Keratinocyte (primary cell): Measurements from ENCODE around the gene TAS1R2. TPM values are rescaled to one million over a fixed set of nuclear protein-coding genes. Genes with fewer than 3 reads are reported as not detected.

ENCODE experiments used
- DNase-seq: peaks from one replicate; pipeline ENCODE4 v3.0.0-alpha.2; 2011; ENCODE audit warnings: low read depth, missing footprints, low spot score
- FAIRE-seq: peaks from 2 replicates; lab custom pipeline; 2011; peaks lifted over from hg19 to GRCh38; lab: Jason Lieb, UNC
- H2AFZ ChIP-seq: 2 replicates; pipeline ENCODE4 v1.6.0; 2012; ENCODE audit warnings: low read length, control low read depth, inconsistent platforms; ENCODE audit not compliant: control insufficient read depth
- H3K27ac ChIP-seq: 2 replicates; pipeline ENCODE4 v1.5.1; 2011; ENCODE audit warnings: low read length; ENCODE audit not compliant: control insufficient read depth, insufficient read depth
- H3K27me3 ChIP-seq: 3 replicates; pipeline ENCODE4 v1.6.0; 2011; ENCODE audit warnings: low read length; ENCODE audit not compliant: control insufficient read depth, insufficient read depth; ENCODE audit errors: extremely low read depth
- H3K36me3 ChIP-seq, 2 experiments: 2 replicates in 1 of 2; 3 replicates in 1 of 2; pipeline ENCODE4 v1.5.1; 2011; ENCODE audit warnings: low read length in 2 of 2, mild to moderate bottlenecking in 1 of 2; ENCODE audit not compliant: control insufficient read depth in 2 of 2, insufficient read depth in 2 of 2; ENCODE audit errors: extremely low read depth in 1 of 2
- H3K4me1 ChIP-seq: 3 replicates; pipeline ENCODE4 v1.5.1; 2011; ENCODE audit warnings: low read length; ENCODE audit not compliant: control insufficient read depth, insufficient read depth; ENCODE audit errors: extremely low read depth
- H3K4me2 ChIP-seq: 3 replicates; pipeline ENCODE4 v1.6.0; 2011; ENCODE audit warnings: low read depth, low read length; ENCODE audit not compliant: control insufficient read depth, insufficient read depth; ENCODE audit errors: extremely low read depth
- H3K4me3 ChIP-seq, 3 experiments: fragments of 200-600 bp in 1 of 3; sonication (generic) in 1 of 3; 2 replicates in 2 of 3; 3 replicates in 1 of 3; pipeline ENCODE4 v1.5.1; 2011 to 2016; ENCODE audit warnings: low read length in 3 of 3, mild to moderate bottlenecking in 3 of 3, control low read depth in 2 of 3, inconsistent platforms in 1 of 3, low read depth in 1 of 3, mixed read lengths in 1 of 3, mixed run types in 1 of 3, moderate library complexity in 1 of 3; ENCODE audit not compliant: control insufficient read depth in 2 of 3, insufficient read depth in 2 of 3; ENCODE audit errors: extremely low read depth in 1 of 3
- H3K79me2 ChIP-seq: 2 replicates; pipeline ENCODE4 v1.6.0; 2012; ENCODE audit warnings: low read length; ENCODE audit not compliant: control insufficient read depth, insufficient read depth
- H3K9ac ChIP-seq: 3 replicates; pipeline ENCODE4 v1.6.0; 2011; ENCODE audit warnings: low read length; ENCODE audit not compliant: control insufficient read depth, insufficient read depth; ENCODE audit errors: extremely low read depth
- H3K9me1 ChIP-seq: 3 replicates; pipeline ENCODE4 v1.6.0; 2011; ENCODE audit warnings: low read length; ENCODE audit not compliant: control insufficient read depth, insufficient read depth; ENCODE audit errors: extremely low read depth
- H3K9me3 ChIP-seq: 2 replicates; pipeline ENCODE4 v1.5.1; 2012; ENCODE audit warnings: low read depth, low read length; ENCODE audit not compliant: control insufficient read depth
- H4K20me1 ChIP-seq: 3 replicates; pipeline ENCODE4 v1.6.0; 2011; ENCODE audit warnings: low read length; ENCODE audit not compliant: control insufficient read depth, insufficient read depth; ENCODE audit errors: extremely low read depth
- EZH2 ChIP-seq: IDR thresholded peaks from one replicate; pipeline ENCODE4 v1.6.1; 2012; ENCODE audit warnings: inconsistent platforms, mild to moderate bottlenecking, low read length, moderate library complexity
- dilution Hi-C: fragments of 300-500 bp; cut with MboI; formaldehyde crosslinking; loops from one replicate; pipeline ENCODE4 v1.7.0; 2020; ENCODE audit warnings: low sequenced_read_pairs; ENCODE audit not compliant: extremely low pct_ligation_motif_present
- polyA plus RNA-seq, 5 experiments: library from polyadenylated mRNA; depleted of rRNA in 3 of 5; stranded (reverse) in 3 of 5; stranded (forward) in 1 of 5; unstranded in 1 of 5; fragments of >200 nt; gene quantifications; 1 replicate in 1 of 5; 2 replicates in 3 of 5; 3 replicates in 1 of 5; pipeline versions ENCODE4 v1.2.1 to v1.2.3, GENCODE V29; 2011 to 2012; ENCODE audit warnings: missing spikeins in 2 of 5, low read depth in 1 of 5, low replicate concordance in 1 of 5
- TF ChIP-seq, protein P1 (sequence below), 3 experiments: IDR thresholded peaks in 1 of 3; conservative IDR thresholded peaks in 1 of 3; optimal IDR thresholded peaks in 1 of 3; 2 replicates in 2 of 3; 3 replicates in 1 of 3; pipeline versions ENCODE3 to v1.5.1; 2011; ENCODE audit warnings: low read length in 3 of 3, mild to moderate bottlenecking in 3 of 3, moderate library complexity in 2 of 3, control low read depth in 1 of 3, inconsistent platforms in 1 of 3; ENCODE audit not compliant: insufficient read depth in 2 of 3; ENCODE audit errors: extremely low read depth in 1 of 3

The TAS1R2 gene
- polyA plus RNA-seq, 1 donor (not counting 4 experiments of a cell fraction or from before 2014, with no cell fraction given): not detected

GRCh38 chr1:18796950-18797349 is 62.5 kb downstream of the TAS1R2 start:
- no peak overlapping the region for H3K27ac ChIP-seq
- H3K9ac ChIP-seq: no peak overlapping the region
- H3K79me2 ChIP-seq: no peaks in the 10 kb centered on the region
- H3K4me3 ChIP-seq: no peak overlapping the region
- H3K27me3 ChIP-seq: peaks cover 17% of the 10 kb centered on the region
- no peak overlapping the region for H3K4me2 ChIP-seq
- no peaks in the 10 kb centered on the region for H3K9me3 ChIP-seq
- H3K36me3 ChIP-seq: no peaks in the 10 kb centered on the region
- no peak overlapping the region for H2AFZ ChIP-seq
- H3K9me1 ChIP-seq: no peaks in the 10 kb centered on the region
- DNase-seq: no peak
- H3K4me1 ChIP-seq: no peaks in the 10 kb centered on the region
- no peak for TF ChIP-seq EZH2
- TF ChIP-seq, protein P1, sequence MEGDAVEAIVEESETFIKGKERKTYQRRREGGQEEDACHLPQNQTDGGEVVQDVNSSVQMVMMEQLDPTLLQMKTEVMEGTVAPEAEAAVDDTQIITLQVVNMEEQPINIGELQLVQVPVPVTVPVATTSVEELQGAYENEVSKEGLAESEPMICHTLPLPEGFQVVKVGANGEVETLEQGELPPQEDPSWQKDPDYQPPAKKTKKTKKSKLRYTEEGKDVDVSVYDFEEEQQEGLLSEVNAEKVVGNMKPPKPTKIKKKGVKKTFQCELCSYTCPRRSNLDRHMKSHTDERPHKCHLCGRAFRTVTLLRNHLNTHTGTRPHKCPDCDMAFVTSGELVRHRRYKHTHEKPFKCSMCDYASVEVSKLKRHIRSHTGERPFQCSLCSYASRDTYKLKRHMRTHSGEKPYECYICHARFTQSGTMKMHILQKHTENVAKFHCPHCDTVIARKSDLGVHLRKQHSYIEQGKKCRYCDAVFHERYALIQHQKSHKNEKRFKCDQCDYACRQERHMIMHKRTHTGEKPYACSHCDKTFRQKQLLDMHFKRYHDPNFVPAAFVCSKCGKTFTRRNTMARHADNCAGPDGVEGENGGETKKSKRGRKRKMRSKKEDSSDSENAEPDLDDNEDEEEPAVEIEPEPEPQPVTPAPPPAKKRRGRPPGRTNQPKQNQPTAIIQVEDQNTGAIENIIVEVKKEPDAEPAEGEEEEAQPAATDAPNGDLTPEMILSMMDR (optimal IDR thresholded peaks at IDR 0.05 in 1 of 3, IDR thresholded peaks at IDR 0.05 in 1 of 3, conservative IDR thresholded peaks at IDR 0.05 in 1 of 3; ENCODE audit: extremely low read depth in 1 of 3, insufficient read depth in 2 of 3, low read length in 3 of 3): no peak
- no peaks in the 10 kb centered on the region for H4K20me1 ChIP-seq
- dilution Hi-C loops: no loop called here
- FAIRE-seq: no peak

- H3K27me3 ChIP-seq: peaks cover 24% of the 10 kb centered on the region
- H3K4me2 ChIP-seq: no peak overlapping the region
- no peak for DNase-seq
- dilution Hi-C loops: no loop called here
- no peak overlapping the region for H2AFZ ChIP-seq
- H3K36me3 ChIP-seq: no peaks in the 10 kb centered on the region
- H3K27ac ChIP-seq: no peak overlapping the region
- TF ChIP-seq, protein P1 (optimal IDR thresholded peaks at IDR 0.05 in 1 of 3, IDR thresholded peaks at IDR 0.05 in 1 of 3, conservative IDR thresholded peaks at IDR 0.05 in 1 of 3; ENCODE audit: extremely low read depth in 1 of 3, insufficient read depth in 2 of 3, low read length in 3 of 3): no peak
- TF ChIP-seq EZH2: no peak
- no peak for FAIRE-seq
- no peaks in the 10 kb centered on the region for H3K79me2 ChIP-seq
- no peaks in the 10 kb centered on the region for H4K20me1 ChIP-seq
- no peaks in the 10 kb centered on the region for H3K9me1 ChIP-seq
- H3K9me3 ChIP-seq: no peaks in the 10 kb centered on the region
- H3K4me1 ChIP-seq: no peaks in the 10 kb centered on the region
- H3K4me3 ChIP-seq: no peak overlapping the region
- H3K9ac ChIP-seq: no peak overlapping the region
These were observed 64.3 kb downstream of the TAS1R2 start for GRCh38 chr1:18795002-18795689.
